HCT116 (cell line): ENCODE data around the gene SGIP1. TPM values are rescaled to one million over a fixed set of nuclear protein-coding genes. Genes with fewer than 3 reads are reported as not detected.
A peak's percentile ranks its signal among the peaks of the same experiment; 100 is the strongest.

Experiments
- ATAC-seq: fragments of 200-7000 bp; cut with Tn5 transposase; 2 replicates; pipeline ENCODE4 v1.9.1; 2020; ENCODE audit warnings: mild to moderate bottlenecking, moderate library complexity
- BruUV-seq: library from RNA; stranded (reverse); fragments of 400-500 nt; replicated peaks from 2 replicates; lab custom pipeline; 2021; lab: Mats Ljungman, UMichigan
- CTCF ChIA-PET: fragments of 300-600 bp; sonication (Branson Sonifier 250); formaldehyde crosslinking; loops from one replicate; lab custom pipeline; 2021; ENCODE audit warnings: antibody characterized with exemption; lab: Charles Lee
- POLR2A ChIA-PET: fragments of 300-600, 350-600 bp; sonication (Branson Sonifier 250); formaldehyde crosslinking; loops from one replicate; lab custom pipeline; 2021; ENCODE audit warnings: antibody characterized with exemption; lab: Charles Lee
- RAD21 ChIA-PET, 2 experiments: fragments of 300-600 bp; sonication (Branson Sonifier 250); formaldehyde crosslinking; loops; one replicate each; lab custom pipeline; 2023; ENCODE audit warnings: low total read pairs in 2 of 2; ENCODE audit not compliant: uncharacterized antibody in 2 of 2, unreplicated experiment in 2 of 2, low non-redundant PET in 1 of 2; lab: Charles Lee
- DNase-seq: peaks from one replicate; pipeline ENCODE4 v3.0.0-alpha.2; 2010; ENCODE audit warnings: low read depth, low spot score
- H2AFZ ChIP-seq: fragments of 200-600 bp; shearing (Covaris generic), sonication (generic); 2 replicates; pipeline ENCODE4 v1.6.1; 2017; ENCODE audit warnings: low read depth, mixed run types, mixed read lengths, antibody characterized with exemption, low read length; ENCODE audit not compliant: poor library complexity, severe bottlenecking
- H3K27ac ChIP-seq: 2 replicates; pipeline ENCODE4 v1.5.1; 2012; ENCODE audit warnings: low read depth, low read length
- H3K27me3 ChIP-seq: fragments of 200-600 bp; sonication (generic); 2 replicates; pipeline ENCODE4 v1.6.1; 2016; ENCODE audit warnings: mixed run types, low read length, mixed read lengths; ENCODE audit not compliant: insufficient read depth
- H3K36me3 ChIP-seq, 2 experiments: fragments of 200-500 bp in 1 of 2; fragments of 200-600 bp in 1 of 2; sonication (Bioruptor generic) in 1 of 2; sonication (generic) in 1 of 2; 2 replicates each; pipeline versions ENCODE4 v1.5.1 to v1.6.1; 2014 to 2016; ENCODE audit warnings: low read length in 2 of 2, inconsistent platforms in 1 of 2, mixed read lengths in 1 of 2, mixed run types in 1 of 2; ENCODE audit not compliant: insufficient read depth in 2 of 2, control insufficient read depth in 1 of 2
- H3K4me1 ChIP-seq, 2 experiments: fragments of 200-600 bp in 1 of 2; sonication (generic) in 1 of 2; 2 replicates each; pipeline versions ENCODE4 v1.5.1 to v1.6.1; 2012 to 2017; ENCODE audit warnings: low read length in 2 of 2, inconsistent platforms in 1 of 2, mild to moderate bottlenecking in 1 of 2, mixed read lengths in 1 of 2, mixed run types in 1 of 2, moderate library complexity in 1 of 2; ENCODE audit not compliant: insufficient read depth in 2 of 2, control insufficient read depth in 1 of 2
- H3K4me2 ChIP-seq: fragments of 200-600 bp; sonication (generic); 2 replicates; pipeline ENCODE4 v1.6.1; 2017; ENCODE audit warnings: mixed run types, low read length, mixed read lengths
- H3K4me3 ChIP-seq, 2 experiments: fragments of 200-600 bp in 1 of 2; sonication (generic) in 1 of 2; replicated peaks in 1 of 2; 2 replicates each; pipeline ENCODE4 v1.5.1; 2011 to 2016; ENCODE audit warnings: low read length in 2 of 2, control low read depth in 1 of 2, low read depth in 1 of 2, mild to moderate bottlenecking in 1 of 2, mixed read lengths in 1 of 2, mixed run types in 1 of 2
- H3K79me2 ChIP-seq: fragments of 200-600 bp; sonication (generic); 2 replicates; pipeline ENCODE4 v1.6.1; 2017; ENCODE audit warnings: mild to moderate bottlenecking, mixed run types, low read length, moderate library complexity, mixed read lengths; ENCODE audit not compliant: insufficient read depth
- H3K9ac ChIP-seq: fragments of 200-600 bp; sonication (generic); 2 replicates; pipeline ENCODE4 v1.6.1; 2016; ENCODE audit warnings: low read length, mixed read lengths
- H3K9me2 ChIP-seq: fragments of 200-600 bp; sonication (generic), shearing (Covaris generic); 2 replicates; pipeline ENCODE4 v1.6.1; 2017; ENCODE audit warnings: mixed run types, mild to moderate bottlenecking, moderate library complexity; ENCODE audit not compliant: insufficient read depth
- H3K9me3 ChIP-seq, 2 experiments: fragments of 200-500 bp in 1 of 2; fragments of 200-600 bp in 1 of 2; sonication (Bioruptor generic) in 1 of 2; sonication (generic) in 1 of 2; 2 replicates each; pipeline ENCODE4 v1.6.1; 2014 to 2017; ENCODE audit warnings: low read length in 2 of 2, mixed read lengths in 2 of 2, inconsistent platforms in 1 of 2, low read depth in 1 of 2, mild to moderate bottlenecking in 1 of 2, mixed run types in 1 of 2, moderate library complexity in 1 of 2; ENCODE audit not compliant: control insufficient read depth in 1 of 2, insufficient read depth in 1 of 2
- H4K20me1 ChIP-seq: fragments of 200-600 bp; sonication (generic), shearing (Covaris generic); 2 replicates; pipeline ENCODE4 v1.6.1; 2017; ENCODE audit warnings: mixed run types, mild to moderate bottlenecking, moderate library complexity; ENCODE audit not compliant: insufficient read depth
- CBX3 ChIP-seq: IDR thresholded peaks from 2 replicates; pipeline ENCODE4 v1.6.1; 2012; ENCODE audit warnings: low read depth
- EGR1 ChIP-seq: IDR thresholded peaks from 2 replicates; pipeline ENCODE4 v1.6.1; 2012; ENCODE audit warnings: low read depth
- EZH2 ChIP-seq: fragments of 200-600 bp; sonication (generic); IDR thresholded peaks from 2 replicates; pipeline ENCODE4 v1.6.1; 2017; ENCODE audit warnings: antibody characterized with exemption, mixed run types
- JUND ChIP-seq: IDR thresholded peaks from 2 replicates; pipeline ENCODE4 v1.6.1; 2012
- SIN3A ChIP-seq: IDR thresholded peaks from 2 replicates; pipeline ENCODE4 v1.6.1; 2012; ENCODE audit warnings: low read depth
- SP1 ChIP-seq: IDR thresholded peaks from 2 replicates; pipeline ENCODE4 v1.6.1; 2012; ENCODE audit warnings: low read depth
- SRF ChIP-seq: IDR thresholded peaks from 2 replicates; pipeline ENCODE4 v1.6.1; 2012; ENCODE audit warnings: low read depth
- TCF7L2 ChIP-seq: IDR thresholded peaks from 2 replicates; pipeline ENCODE4 v1.7.0; 2011; ENCODE audit warnings: borderline replicate concordance, inconsistent platforms; ENCODE audit not compliant: insufficient read depth, insufficient read length; ENCODE audit errors: extremely low read depth
- ZFX ChIP-seq: fragments of 450-650 bp; IDR thresholded peaks from 2 replicates; pipeline ENCODE4 v1.6.1; 2017
- ZNF274 ChIP-seq: fragments of 200-500 bp; sonication (Bioruptor generic); IDR thresholded peaks from 2 replicates; pipeline ENCODE4 v1.6.1; 2014; ENCODE audit warnings: mild to moderate bottlenecking, low read depth, low read length, inconsistent platforms
- intact Hi-C: fragments of 100-400 bp; cut with micrococcal nuclease; formaldehyde crosslinking; loops from 2 replicates; pipeline ENCODE4 v1.10.0; 2022
- total RNA-seq: library from RNA; stranded (reverse); gene quantifications from one replicate; pipeline ENCODE4 v1.2.1, GENCODE V29; 2021; ENCODE audit not compliant: unreplicated experiment
- TF ChIP-seq, protein P1 (sequence below): IDR thresholded peaks from 2 replicates; pipeline ENCODE4 v1.6.1; 2011; ENCODE audit warnings: mild to moderate bottlenecking, low read length, moderate library complexity; ENCODE audit not compliant: insufficient replicate concordance; ENCODE audit errors: extremely low read depth
- TF ChIP-seq, protein P2 (sequence below): IDR thresholded peaks from 2 replicates; pipeline ENCODE4 v1.6.1; 2012
- TF ChIP-seq, protein P3 (sequence below): IDR thresholded peaks from 2 replicates; pipeline ENCODE4 v1.6.1; 2012; ENCODE audit warnings: low read depth
- TF ChIP-seq, protein P4 (sequence below), 3 experiments: fragments of 200-600 bp in 1 of 3; sonication (generic) in 1 of 3; IDR thresholded peaks in 2 of 3; conservative IDR thresholded peaks in 1 of 3; 2 replicates each; pipeline ENCODE4 v1.5.1; 2012 to 2017; ENCODE audit warnings: low read depth in 2 of 3, low read length in 2 of 3, antibody characterized with exemption in 1 of 3, borderline replicate concordance in 1 of 3, control low read depth in 1 of 3, mild to moderate bottlenecking in 1 of 3, mixed read lengths in 1 of 3, mixed run types in 1 of 3, moderate library complexity in 1 of 3; ENCODE audit not compliant: insufficient read depth in 1 of 3

Gene SGIP1
- total RNA-seq, 1 experiment from 2014 or later, result 0.15 TPM

DNA sequence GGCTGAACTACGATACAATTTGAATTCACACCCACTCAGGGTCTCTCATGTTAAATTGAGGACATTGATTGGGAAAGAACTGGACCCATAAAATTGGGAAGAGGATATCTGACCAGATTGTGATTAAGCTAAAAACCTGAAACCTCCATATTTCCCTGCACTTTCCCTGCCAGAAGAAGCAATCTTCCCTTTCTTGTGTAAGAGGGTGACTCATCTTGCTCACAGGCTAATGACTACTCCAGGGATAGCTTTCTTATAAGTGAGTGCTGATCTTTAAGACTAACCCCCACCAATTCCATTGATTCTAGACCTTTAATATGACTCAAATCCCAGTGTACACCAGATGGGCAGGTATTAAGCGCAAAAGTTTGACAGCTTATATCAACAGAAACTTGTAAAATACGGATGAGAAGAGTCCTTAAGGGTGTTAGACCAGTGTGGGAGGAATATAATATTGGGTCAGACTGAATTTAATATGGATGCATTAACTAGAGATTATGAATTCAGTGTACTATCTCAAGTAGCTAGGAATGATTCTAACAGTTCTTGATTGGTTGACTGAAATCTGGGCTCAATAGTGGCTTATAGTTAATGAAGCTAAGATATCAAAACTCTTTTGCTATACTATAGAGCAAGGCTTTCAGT, 12.1 kb upstream of the SGIP1 start (continued):
- TF ChIP-seq EZH2 (no peak), CBX3 (0 out of 2 replicates have a peak, but pooled peaks have one; percentile 22), ZFX (no peak), SIN3A (no peak), EGR1 (no peak), SP1 (peak; percentile 32; the same call in 1 of the 2 replicates), SRF (0 out of 2 replicates have a peak, but pooled peaks have one; percentile 32), JUND (peak; percentile 60)
- TF ChIP-seq, protein P1, sequence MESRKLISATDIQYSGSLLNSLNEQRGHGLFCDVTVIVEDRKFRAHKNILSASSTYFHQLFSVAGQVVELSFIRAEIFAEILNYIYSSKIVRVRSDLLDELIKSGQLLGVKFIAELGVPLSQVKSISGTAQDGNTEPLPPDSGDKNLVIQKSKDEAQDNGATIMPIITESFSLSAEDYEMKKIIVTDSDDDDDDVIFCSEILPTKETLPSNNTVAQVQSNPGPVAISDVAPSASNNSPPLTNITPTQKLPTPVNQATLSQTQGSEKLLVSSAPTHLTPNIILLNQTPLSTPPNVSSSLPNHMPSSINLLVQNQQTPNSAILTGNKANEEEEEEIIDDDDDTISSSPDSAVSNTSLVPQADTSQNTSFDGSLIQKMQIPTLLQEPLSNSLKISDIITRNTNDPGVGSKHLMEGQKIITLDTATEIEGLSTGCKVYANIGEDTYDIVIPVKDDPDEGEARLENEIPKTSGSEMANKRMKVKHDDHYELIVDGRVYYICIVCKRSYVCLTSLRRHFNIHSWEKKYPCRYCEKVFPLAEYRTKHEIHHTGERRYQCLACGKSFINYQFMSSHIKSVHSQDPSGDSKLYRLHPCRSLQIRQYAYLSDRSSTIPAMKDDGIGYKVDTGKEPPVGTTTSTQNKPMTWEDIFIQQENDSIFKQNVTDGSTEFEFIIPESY, result no peak

DNA sequence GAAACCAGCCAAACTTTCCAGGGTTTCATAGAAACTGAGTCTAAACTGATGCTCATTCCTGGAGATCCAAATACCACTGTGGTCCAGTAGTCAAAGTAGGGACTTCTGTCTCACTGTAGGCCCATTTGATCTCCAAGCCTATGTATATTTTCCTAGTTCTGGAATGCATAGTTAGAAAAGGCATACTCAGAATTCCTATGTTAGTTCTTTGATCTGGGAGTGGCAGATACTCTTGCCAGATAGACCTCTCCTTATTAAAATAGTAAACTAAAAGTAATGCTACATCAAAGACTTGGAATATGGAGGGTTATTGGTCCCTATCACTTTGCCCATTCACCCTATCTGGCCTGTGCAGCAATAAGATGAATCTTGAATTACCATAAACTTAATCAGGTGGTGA, 10.4 kb upstream of the SGIP1 start:
- Histone ChIP-seq H3K9me3 (no peaks in the 10 kb centered on the region), H3K9ac (no peak overlapping the region), H3K4me3 (no peak overlapping the region), H4K20me1 (no peaks in the 10 kb centered on the region), H3K27me3 (no peaks in the 10 kb centered on the region), H3K79me2 (no peaks in the 10 kb centered on the region), H3K36me3 (no peaks in the 10 kb centered on the region), H3K27ac (no peak overlapping the region), H3K9me2 (no peaks in the 10 kb centered on the region), H3K4me1 (peaks cover 0 to 41% of the 10 kb centered on the region in 2 experiments; a peak in 2 of 4 replicates), H2AFZ (no peak overlapping the region), H3K4me2 (no peak overlapping the region)
- DNase-seq (no peak), ATAC-seq (no peak)
- CTCF ChIA-PET, result interaction anchor here (1.5 kb wide), 1 partner anchor 20 kb away, joined by 4 read pairs; no protein-coding TSS in a partner anchor
- POLR2A ChIA-PET, result no interaction called here
- BruUV-seq, result no TSS peak
- RAD21 ChIA-PET, result no interaction called here
- intact Hi-C loops, result no loop called here
- TF ChIP-seq, protein P2, sequence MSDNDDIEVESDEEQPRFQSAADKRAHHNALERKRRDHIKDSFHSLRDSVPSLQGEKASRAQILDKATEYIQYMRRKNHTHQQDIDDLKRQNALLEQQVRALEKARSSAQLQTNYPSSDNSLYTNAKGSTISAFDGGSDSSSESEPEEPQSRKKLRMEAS, result no peak
- TF ChIP-seq TCF7L2 (no peak), EZH2 (no peak), CBX3 (no peak), ZFX (no peak), ZNF274 (no peak)
- TF ChIP-seq, protein P3, sequence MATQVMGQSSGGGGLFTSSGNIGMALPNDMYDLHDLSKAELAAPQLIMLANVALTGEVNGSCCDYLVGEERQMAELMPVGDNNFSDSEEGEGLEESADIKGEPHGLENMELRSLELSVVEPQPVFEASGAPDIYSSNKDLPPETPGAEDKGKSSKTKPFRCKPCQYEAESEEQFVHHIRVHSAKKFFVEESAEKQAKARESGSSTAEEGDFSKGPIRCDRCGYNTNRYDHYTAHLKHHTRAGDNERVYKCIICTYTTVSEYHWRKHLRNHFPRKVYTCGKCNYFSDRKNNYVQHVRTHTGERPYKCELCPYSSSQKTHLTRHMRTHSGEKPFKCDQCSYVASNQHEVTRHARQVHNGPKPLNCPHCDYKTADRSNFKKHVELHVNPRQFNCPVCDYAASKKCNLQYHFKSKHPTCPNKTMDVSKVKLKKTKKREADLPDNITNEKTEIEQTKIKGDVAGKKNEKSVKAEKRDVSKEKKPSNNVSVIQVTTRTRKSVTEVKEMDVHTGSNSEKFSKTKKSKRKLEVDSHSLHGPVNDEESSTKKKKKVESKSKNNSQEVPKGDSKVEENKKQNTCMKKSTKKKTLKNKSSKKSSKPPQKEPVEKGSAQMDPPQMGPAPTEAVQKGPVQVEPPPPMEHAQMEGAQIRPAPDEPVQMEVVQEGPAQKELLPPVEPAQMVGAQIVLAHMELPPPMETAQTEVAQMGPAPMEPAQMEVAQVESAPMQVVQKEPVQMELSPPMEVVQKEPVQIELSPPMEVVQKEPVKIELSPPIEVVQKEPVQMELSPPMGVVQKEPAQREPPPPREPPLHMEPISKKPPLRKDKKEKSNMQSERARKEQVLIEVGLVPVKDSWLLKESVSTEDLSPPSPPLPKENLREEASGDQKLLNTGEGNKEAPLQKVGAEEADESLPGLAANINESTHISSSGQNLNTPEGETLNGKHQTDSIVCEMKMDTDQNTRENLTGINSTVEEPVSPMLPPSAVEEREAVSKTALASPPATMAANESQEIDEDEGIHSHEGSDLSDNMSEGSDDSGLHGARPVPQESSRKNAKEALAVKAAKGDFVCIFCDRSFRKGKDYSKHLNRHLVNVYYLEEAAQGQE, result no peak
- TF ChIP-seq, protein P4, sequence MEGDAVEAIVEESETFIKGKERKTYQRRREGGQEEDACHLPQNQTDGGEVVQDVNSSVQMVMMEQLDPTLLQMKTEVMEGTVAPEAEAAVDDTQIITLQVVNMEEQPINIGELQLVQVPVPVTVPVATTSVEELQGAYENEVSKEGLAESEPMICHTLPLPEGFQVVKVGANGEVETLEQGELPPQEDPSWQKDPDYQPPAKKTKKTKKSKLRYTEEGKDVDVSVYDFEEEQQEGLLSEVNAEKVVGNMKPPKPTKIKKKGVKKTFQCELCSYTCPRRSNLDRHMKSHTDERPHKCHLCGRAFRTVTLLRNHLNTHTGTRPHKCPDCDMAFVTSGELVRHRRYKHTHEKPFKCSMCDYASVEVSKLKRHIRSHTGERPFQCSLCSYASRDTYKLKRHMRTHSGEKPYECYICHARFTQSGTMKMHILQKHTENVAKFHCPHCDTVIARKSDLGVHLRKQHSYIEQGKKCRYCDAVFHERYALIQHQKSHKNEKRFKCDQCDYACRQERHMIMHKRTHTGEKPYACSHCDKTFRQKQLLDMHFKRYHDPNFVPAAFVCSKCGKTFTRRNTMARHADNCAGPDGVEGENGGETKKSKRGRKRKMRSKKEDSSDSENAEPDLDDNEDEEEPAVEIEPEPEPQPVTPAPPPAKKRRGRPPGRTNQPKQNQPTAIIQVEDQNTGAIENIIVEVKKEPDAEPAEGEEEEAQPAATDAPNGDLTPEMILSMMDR (IDR thresholded peaks at IDR 0.05 in 2 of 3, conservative IDR thresholded peaks at IDR 0.05 in 1 of 3; ENCODE audit: borderline replicate concordance in 1 of 3, insufficient read depth in 1 of 3, low read depth in 2 of 3, low read length in 2 of 3), result no peak
- TF ChIP-seq, protein P1, result no peak
